ENCODE data around the gene ZNF414. TPM values are rescaled to one million over a fixed set of nuclear protein-coding genes. Genes with fewer than 3 reads are reported as not detected.

ZNF414 gene
- total RNA-seq, 2 donors from 2014 or later = 6.5 to 10.6 TPM

GRCh38 chr19:8476524-8476923 lies 37.4 kb downstream of the ZNF414 start:
- H3K4me3 ChIP-seq = no peak overlapping the region
- TF ChIP-seq, protein P1, sequence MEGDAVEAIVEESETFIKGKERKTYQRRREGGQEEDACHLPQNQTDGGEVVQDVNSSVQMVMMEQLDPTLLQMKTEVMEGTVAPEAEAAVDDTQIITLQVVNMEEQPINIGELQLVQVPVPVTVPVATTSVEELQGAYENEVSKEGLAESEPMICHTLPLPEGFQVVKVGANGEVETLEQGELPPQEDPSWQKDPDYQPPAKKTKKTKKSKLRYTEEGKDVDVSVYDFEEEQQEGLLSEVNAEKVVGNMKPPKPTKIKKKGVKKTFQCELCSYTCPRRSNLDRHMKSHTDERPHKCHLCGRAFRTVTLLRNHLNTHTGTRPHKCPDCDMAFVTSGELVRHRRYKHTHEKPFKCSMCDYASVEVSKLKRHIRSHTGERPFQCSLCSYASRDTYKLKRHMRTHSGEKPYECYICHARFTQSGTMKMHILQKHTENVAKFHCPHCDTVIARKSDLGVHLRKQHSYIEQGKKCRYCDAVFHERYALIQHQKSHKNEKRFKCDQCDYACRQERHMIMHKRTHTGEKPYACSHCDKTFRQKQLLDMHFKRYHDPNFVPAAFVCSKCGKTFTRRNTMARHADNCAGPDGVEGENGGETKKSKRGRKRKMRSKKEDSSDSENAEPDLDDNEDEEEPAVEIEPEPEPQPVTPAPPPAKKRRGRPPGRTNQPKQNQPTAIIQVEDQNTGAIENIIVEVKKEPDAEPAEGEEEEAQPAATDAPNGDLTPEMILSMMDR (IDR thresholded peaks at IDR 0.05) = no peak
- H3K27me3 ChIP-seq (replicated peaks; ENCODE audit: insufficient read depth) = no peaks in the 10 kb centered on the region
- DNase-seq (ENCODE audit: low spot score) = no peak
- H3K27ac ChIP-seq = no peak overlapping the region
- no peak for ATAC-seq (ENCODE audit: insufficient number of reproducible peaks, low FRiP score, low read depth)
- H3K9me3 ChIP-seq = no peaks in the 10 kb centered on the region
- H3K4me1 ChIP-seq (ENCODE audit: control insufficient read depth in 1 of 2, low read depth in 2 of 2) = peaks cover 0 to 5% of the 10 kb centered on the region in 2 donors
- H3K36me3 ChIP-seq = peaks cover 25% of the 10 kb centered on the region

GRCh38 chr19:8475005-8475404 lies 39.0 kb downstream of the ZNF414 start:
- TF ChIP-seq, protein P1 (IDR thresholded peaks at IDR 0.05) = no peak
- DNase-seq (ENCODE audit: low spot score) = no peak
- H3K4me1 ChIP-seq (ENCODE audit: control insufficient read depth in 1 of 2, low read depth in 2 of 2) = peaks cover 0 to 5% of the 10 kb centered on the region in 2 donors
- peaks cover 39% of the 10 kb centered on the region for H3K36me3 ChIP-seq
- ATAC-seq (ENCODE audit: insufficient number of reproducible peaks, low FRiP score, low read depth) = no peak
- no peak overlapping the region for H3K4me3 ChIP-seq
- H3K9me3 ChIP-seq = no peaks in the 10 kb centered on the region
- no peak overlapping the region for H3K27ac ChIP-seq
- no peaks in the 10 kb centered on the region for H3K27me3 ChIP-seq (replicated peaks; ENCODE audit: insufficient read depth)

DNA sequence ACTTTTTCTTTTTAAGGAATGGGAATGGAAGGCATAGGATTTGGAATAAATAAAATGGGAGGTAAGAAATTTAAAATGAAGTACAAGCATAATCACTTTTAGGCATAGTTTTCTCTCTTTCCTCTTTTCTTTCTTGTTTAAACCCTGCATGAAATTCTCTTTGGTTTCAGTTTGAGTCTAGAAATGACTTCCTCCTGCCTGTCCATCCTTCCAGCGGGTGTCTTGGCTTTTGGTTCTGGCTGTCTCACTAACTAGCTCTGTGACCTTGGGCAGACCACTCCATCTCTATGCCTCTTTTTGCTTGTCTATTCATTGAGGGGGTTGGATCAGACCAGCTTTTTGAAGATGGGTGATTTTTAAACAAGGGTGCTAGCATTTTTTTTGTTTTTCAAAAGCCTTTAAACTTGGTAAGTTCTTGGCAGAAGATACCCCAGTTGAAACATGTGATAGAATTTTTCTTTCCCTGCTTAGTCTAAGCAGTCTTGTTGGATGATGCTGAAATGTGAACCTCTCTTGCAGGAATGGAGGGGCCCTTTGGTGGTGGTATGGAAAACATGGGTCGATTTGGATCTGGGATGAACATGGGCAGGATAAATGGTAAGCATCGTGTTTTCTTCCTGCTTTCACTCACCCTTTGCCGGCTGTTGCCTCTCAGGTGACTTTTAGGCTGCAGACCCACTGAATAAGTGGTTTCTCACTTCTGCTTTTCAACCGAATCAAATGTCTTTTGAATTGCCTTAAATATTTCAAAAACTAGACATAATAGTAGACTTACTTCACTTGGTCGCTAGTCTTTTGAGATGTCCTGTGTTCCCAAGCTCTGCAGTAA lies 40.1 kb downstream of the ZNF414 start:
- Histone ChIP-seq H3K27me3 (replicated peaks; ENCODE audit: insufficient read depth) (no peaks in the 10 kb centered on the region), H3K36me3 (peaks cover 51% of the 10 kb centered on the region), H3K4me1 (ENCODE audit: control insufficient read depth in 1 of 2, low read depth in 2 of 2) (peaks cover 0 to 5% of the 10 kb centered on the region in 2 donors), H3K27ac (no peak overlapping the region), H3K9me3 (no peaks in the 10 kb centered on the region), H3K4me3 (no peak overlapping the region)
- no peak for DNase-seq (ENCODE audit: low spot score)
- ATAC-seq (ENCODE audit: insufficient number of reproducible peaks, low FRiP score, low read depth) = no peak
- TF ChIP-seq, protein P1 (IDR thresholded peaks at IDR 0.05) = no peak

DNA sequence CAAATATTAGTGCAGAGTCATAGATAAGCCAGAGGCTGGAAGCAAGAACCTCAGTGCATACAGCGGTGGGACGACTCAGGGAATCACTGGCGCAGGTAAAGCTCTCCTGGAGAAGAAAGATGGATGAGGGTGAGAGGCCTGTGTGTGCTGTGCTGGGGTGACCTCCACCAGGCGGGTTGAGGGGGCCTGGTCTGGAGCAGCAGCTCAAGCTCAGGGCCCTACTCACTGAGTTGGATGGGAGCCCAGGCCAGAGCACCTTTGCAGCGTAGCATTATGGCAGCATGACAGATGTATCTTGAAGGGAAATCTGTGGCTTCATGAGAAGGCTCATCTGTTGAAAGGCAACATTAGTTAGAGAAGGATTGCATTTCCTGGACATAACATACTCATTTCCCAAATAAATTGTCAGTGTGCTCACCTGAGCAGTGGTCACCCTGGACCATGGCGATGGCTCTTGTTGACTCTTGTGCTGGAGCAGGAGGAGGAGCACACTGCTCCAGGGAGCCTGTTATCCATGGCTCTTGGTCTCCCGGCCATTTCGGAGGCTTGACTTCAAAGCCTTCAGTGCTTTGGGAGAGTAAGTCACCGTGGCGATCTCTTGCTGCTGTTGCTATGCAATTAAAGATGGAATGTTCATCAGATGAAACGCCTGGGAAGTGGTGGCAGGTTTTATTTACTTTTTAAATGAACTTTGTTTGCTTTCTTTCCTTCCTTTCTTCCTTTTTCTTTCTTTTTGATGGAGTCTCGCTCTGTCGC lies 44.2 kb downstream of the ZNF414 start:
- TF ChIP-seq, protein P1 (IDR thresholded peaks at IDR 0.05) = no peak
- Histone ChIP-seq H3K4me1 (ENCODE audit: control insufficient read depth in 1 of 2, low read depth in 2 of 2) (no peaks in the 10 kb centered on the region), H3K27ac (no peak overlapping the region), H3K9me3 (no peaks in the 10 kb centered on the region), H3K27me3 (replicated peaks; ENCODE audit: insufficient read depth) (no peaks in the 10 kb centered on the region), H3K36me3 (peaks cover 78% of the 10 kb centered on the region), H3K4me3 (no peak overlapping the region)
- ATAC-seq (ENCODE audit: insufficient number of reproducible peaks, low FRiP score, low read depth) (no peak), DNase-seq (ENCODE audit: low spot score) (no peak)

- ATAC-seq (ENCODE audit: insufficient number of reproducible peaks, low FRiP score, low read depth) (no peak), DNase-seq (ENCODE audit: low spot score) (no peak)
- H3K4me3 ChIP-seq = no peak overlapping the region
- TF ChIP-seq, protein P1 (IDR thresholded peaks at IDR 0.05) = no peak
- H3K9me3 ChIP-seq = no peaks in the 10 kb centered on the region
- H3K27ac ChIP-seq = no peak overlapping the region
- H3K36me3 ChIP-seq = peaks cover 83% of the 10 kb centered on the region
- H3K27me3 ChIP-seq (replicated peaks; ENCODE audit: insufficient read depth) = no peaks in the 10 kb centered on the region
- no peaks in the 10 kb centered on the region for H3K4me1 ChIP-seq (ENCODE audit: control insufficient read depth in 1 of 2, low read depth in 2 of 2)
Observed at GRCh38 chr19:8468761-8469373, 45.1 kb downstream of the ZNF414 start.
